GM20000 (cell line): ENCODE results near the gene KCNB1.
A peak's percentile ranks its signal among the peaks of the same experiment; 100 is the strongest.

Source experiments
- DNase-seq: peaks from one replicate; pipeline ENCODE4 v3.0.0; 2012; ENCODE audit warnings: low spot score
- TF ChIP-seq, protein P1 (sequence below): IDR thresholded peaks from 2 replicates; pipeline ENCODE4 v1.5.1; 2012; ENCODE audit warnings: mild to moderate bottlenecking, control low read depth; ENCODE audit errors: extremely low read depth, missing control alignments

The KCNB1 gene

DNA sequence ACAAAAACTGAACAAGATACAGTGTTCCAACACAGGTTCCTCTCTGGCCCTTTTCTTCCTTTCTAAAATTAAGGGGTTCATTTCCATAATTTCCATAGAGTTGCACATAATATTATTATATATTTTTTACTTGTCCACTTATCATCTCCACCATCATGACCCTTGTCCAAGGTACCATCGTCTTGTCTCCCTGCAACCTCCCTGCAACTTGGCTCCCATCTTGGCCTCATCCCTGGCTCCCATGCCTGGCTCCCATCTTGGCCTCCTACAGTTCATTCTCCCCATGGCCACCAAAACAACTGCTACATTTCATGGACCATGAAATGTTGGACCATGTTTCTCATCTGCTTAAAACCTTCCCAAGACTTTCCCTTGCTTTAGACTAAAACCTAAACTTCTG is 3.1 kb upstream of the KCNB1 start:
- TF ChIP-seq, protein P1, sequence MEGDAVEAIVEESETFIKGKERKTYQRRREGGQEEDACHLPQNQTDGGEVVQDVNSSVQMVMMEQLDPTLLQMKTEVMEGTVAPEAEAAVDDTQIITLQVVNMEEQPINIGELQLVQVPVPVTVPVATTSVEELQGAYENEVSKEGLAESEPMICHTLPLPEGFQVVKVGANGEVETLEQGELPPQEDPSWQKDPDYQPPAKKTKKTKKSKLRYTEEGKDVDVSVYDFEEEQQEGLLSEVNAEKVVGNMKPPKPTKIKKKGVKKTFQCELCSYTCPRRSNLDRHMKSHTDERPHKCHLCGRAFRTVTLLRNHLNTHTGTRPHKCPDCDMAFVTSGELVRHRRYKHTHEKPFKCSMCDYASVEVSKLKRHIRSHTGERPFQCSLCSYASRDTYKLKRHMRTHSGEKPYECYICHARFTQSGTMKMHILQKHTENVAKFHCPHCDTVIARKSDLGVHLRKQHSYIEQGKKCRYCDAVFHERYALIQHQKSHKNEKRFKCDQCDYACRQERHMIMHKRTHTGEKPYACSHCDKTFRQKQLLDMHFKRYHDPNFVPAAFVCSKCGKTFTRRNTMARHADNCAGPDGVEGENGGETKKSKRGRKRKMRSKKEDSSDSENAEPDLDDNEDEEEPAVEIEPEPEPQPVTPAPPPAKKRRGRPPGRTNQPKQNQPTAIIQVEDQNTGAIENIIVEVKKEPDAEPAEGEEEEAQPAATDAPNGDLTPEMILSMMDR = no peak
- DNase-seq = no peak

DNA sequence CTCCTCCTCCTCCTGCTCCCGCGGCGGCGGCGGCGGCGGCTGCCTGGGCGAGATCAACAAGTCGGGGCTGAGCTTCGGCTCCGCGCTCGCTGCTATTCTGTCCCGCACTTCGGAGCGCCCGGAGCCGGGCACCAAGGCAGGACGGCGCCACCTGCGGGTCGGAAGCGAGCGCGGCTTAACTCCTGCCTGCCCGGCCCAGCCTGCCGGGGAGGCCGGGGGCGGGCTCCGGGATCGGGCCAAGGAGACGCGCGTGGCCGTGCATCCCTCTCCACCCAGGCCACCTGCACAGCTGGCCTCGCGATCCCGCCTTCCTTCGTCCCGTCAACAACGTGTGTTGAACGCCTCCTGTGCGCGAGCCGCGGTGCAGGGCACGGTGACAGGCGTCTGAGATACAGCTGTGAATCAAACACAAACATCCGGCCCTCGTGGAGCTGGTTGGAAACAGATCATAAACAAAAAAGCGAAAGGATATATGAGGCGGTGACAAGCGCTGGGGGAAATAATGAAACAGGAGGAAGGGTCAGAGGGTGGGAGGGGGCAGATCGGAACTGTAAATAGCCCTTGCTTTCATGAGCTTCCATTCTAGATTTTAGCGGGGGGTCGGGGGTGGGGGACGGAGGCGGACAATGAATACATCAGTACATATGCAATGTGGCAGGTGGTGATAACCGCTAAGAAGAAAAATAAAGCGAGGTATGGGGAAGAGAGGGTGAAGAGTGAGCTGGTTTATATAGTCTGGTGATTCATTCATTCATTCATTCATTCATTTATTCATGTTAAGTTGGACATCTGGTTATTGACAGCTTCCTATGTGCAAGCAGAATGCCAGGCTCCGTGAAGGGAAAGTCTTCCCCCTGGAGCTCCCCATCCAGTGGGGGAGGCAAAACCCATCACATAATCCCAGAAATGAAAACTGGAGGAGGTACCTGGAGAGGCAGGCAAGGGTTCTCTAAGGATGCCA is 2.0 kb upstream of the KCNB1 start:
- DNase-seq = peak; percentile 84
- TF ChIP-seq, protein P1 = peak; percentile 60

DNA sequence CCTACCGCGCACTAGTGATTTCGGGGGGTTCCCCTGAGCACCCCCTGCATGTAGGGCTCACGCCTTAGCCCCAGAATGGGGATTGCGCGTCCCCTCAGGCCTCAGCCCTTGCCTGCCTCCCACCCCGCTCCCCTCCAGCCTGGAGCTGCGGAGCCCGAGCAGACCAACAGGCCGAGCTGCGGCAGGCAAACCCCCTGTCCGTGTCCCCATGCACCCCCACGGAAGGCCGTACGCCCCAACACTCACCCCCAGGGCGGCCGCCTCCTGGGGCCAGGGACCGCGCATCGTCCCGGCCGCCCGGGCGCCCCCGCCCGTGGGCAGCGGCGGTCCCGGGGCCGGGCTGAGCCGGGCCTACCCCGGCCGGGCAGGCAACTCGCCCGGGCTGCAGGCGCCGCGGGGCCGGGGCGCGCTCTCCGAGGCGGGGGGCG is 1.2 kb upstream of the KCNB1 start:
- TF ChIP-seq, protein P1 = no peak
- peak; percentile 39 for DNase-seq

DNA sequence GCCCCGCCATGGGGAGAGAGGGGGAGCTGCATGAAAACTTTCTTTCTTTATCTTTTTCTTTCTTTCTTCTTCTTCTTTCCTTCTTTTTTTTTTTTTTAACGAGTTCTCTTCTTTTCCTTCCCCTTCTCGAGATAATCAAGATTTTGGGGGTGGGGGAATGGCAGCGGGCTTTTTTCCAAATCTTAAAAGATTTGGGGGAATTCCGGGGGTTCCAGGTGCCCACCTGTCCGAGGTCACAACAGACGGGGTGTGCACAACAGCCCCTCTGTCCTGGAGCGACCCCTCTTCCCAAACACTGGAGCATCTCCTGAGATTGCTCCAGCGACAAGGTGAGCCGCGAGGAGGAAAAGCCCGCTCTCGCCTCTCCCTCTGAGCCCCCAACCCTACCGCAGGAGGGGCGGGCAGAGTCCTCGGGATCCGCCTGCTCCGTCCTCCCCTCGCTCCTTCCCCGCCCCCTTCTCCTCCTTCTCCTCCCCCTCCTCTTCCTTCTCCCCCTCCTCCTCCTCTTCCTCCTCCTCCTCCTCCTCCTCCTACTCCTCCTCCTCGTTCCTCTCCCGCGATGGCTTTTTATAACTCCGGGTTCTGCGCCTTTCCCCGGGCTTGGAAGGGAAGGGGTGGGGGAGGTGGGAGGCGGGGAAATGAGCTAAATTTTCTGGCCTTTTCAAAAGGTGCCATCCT is 689 bp upstream of the KCNB1 start:
- TF ChIP-seq, protein P1 = no peak
- DNase-seq = peak; percentile 41

GRCh38 chr20:49482173-49482572 is 295 bp downstream of the KCNB1 start:
- no peak for DNase-seq
- TF ChIP-seq, protein P1 = no peak

DNA sequence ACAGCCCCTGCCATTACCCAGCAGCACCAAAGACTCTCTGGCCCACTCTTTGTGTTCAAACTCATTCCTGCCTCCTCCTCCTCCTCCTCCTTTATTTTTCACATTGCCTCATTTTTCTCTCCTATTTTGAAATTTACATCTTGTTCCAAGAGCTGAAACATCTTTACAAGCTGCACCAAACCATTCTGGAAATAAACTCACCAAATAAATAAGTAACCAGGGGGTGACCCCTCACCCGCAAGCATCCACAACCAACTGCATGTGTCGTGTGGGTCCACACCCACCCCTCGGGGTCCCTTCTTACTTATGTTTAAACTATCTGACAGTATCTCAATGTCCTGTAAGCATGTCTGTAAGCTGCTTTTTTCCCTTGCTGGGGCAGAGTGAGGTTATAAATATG is 1.4 kb downstream of the KCNB1 start:
- TF ChIP-seq, protein P1 = no peak
- no peak for DNase-seq

DNA sequence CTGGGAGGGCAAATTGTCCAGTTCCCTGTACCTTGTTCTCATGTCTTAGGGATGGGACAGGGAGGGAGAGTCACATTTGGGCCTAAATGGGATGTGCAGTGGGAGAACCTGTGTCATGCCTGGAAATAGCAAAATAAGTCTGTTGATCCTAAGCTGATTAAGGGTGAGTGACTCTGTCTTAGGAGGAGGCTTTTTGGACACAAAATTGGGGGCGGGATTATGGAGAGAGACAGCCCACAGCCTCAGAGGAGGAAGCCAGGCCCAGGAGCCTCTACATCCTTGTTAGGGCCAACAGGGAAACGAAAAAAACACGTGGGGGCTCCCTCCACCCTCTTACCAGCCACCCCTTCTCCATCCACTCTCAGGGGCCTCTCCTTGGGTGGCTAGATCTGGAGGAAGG is 2.2 kb downstream of the KCNB1 start:
- DNase-seq = no peak
- TF ChIP-seq, protein P1 = no peak
